Calu3 (cell line): Measurements from ENCODE around the gene LMBRD1. TPM values are rescaled to one million over a fixed set of nuclear protein-coding genes. Genes with fewer than 3 reads are reported as not detected.

Experiments used
- BruUV-seq: library from RNA; stranded (reverse); fragments of 400-500 nt; replicated peaks from 2 replicates; lab custom pipeline; 2021; lab: Mats Ljungman, UMichigan
- CTCF ChIA-PET: fragments of 300-600 bp; sonication (Branson Sonifier 250); formaldehyde crosslinking; loops from one replicate; lab custom pipeline; 2022; ENCODE audit warnings: antibody characterized with exemption; lab: Charles Lee
- DNase-seq: peaks from one replicate; pipeline ENCODE4 v3.0.0; 2022
- H3K27ac Mint-ChIP-seq: one replicate; pipeline ENCODE4 v1.8.0; 2022; ENCODE audit warnings: mixed read lengths; ENCODE audit not compliant: unreplicated experiment
- H3K27me3 Mint-ChIP-seq: one replicate; pipeline ENCODE4 v1.8.0; 2022; ENCODE audit warnings: mixed read lengths; ENCODE audit not compliant: unreplicated experiment
- H3K36me3 Mint-ChIP-seq: one replicate; pipeline ENCODE4 v1.8.0; 2022; ENCODE audit warnings: mild to moderate bottlenecking, moderate library complexity, mixed read lengths; ENCODE audit not compliant: insufficient read depth, unreplicated experiment
- H3K4me1 Mint-ChIP-seq: one replicate; pipeline ENCODE4 v1.8.0; 2022; ENCODE audit warnings: mild to moderate bottlenecking, low read depth, mixed read lengths; ENCODE audit not compliant: unreplicated experiment
- H3K4me3 Mint-ChIP-seq: one replicate; pipeline ENCODE4 v1.8.0; 2022; ENCODE audit warnings: mild to moderate bottlenecking, low read depth, moderate library complexity, mixed read lengths; ENCODE audit not compliant: unreplicated experiment
- H3K9me3 Mint-ChIP-seq: one replicate; pipeline ENCODE4 v1.8.0; 2022; ENCODE audit warnings: low read depth, mixed read lengths; ENCODE audit not compliant: unreplicated experiment
- CTCF ChIP-seq: fragments of 200-600 bp; IDR thresholded peaks from one replicate; pipeline ENCODE4 v1.8.0; 2022; ENCODE audit warnings: antibody characterized with exemption; ENCODE audit not compliant: unreplicated experiment
- intact Hi-C: fragments of 100-400 bp; cut with micrococcal nuclease; formaldehyde crosslinking; loops from one replicate; pipeline ENCODE4 v1.10.0; 2022; ENCODE audit not compliant: unreplicated experiment
- total RNA-seq: library from RNA; stranded (reverse); gene quantifications from 2 replicates; pipeline ENCODE4 v1.2.3, GENCODE V29; 2022

LMBRD1 gene
- total RNA-seq, 1 experiment from 2014 or later, result 36.6 TPM

- Mint-ChIP-seq H3K27ac (no peak overlapping the region), H3K4me1 (peaks cover 16% of the 10 kb centered on the region), H3K4me3 (no peak overlapping the region), H3K9me3 (peaks cover 2% of the 10 kb centered on the region), H3K36me3 (no peaks in the 10 kb centered on the region), H3K27me3 (no peaks in the 10 kb centered on the region)
- no peak for DNase-seq
- intact Hi-C loops, result no loop called here
- CTCF ChIA-PET, result no interaction called here
- TF ChIP-seq CTCF, result no peak
- no TSS peak for BruUV-seq
These were observed 20.5 kb upstream of the LMBRD1 start for GRCh38 chr6:69817358-69817757.

GRCh38 chr6:69816569-69816968, 19.8 kb upstream of the LMBRD1 start:
- no peak overlapping the region for H3K4me3 Mint-ChIP-seq
- H3K36me3 Mint-ChIP-seq, result no peaks in the 10 kb centered on the region
- DNase-seq, result no peak
- no peak overlapping the region for H3K27ac Mint-ChIP-seq
- peaks cover 2% of the 10 kb centered on the region for H3K9me3 Mint-ChIP-seq
- H3K27me3 Mint-ChIP-seq, result no peaks in the 10 kb centered on the region
- intact Hi-C loops, result no loop called here
- no peak for TF ChIP-seq CTCF
- BruUV-seq, result no TSS peak
- CTCF ChIA-PET, result no interaction called here
- peaks cover 16% of the 10 kb centered on the region for H3K4me1 Mint-ChIP-seq

DNA sequence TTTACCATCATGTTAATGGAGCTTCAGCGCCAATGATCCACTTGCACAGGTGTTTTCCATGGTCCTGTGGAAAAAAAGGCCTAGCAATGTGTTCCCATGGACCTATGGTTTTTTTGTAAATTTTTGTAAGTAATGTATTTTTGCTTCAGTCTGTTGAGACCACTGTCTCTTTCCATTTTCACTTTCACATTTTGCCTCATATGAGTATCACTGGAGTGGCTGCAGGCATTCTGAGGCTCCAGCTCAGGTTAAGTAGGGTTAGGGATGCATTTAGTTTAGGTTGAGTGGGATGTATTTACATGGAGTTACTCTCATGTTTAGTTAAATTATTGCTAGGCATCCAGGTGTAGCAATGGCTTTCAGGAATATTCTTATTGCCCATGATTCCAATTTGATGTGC, 19.2 kb upstream of the LMBRD1 start:
- BruUV-seq, result no TSS peak
- H3K4me3 Mint-ChIP-seq, result no peak overlapping the region
- no peak for TF ChIP-seq CTCF
- H3K36me3 Mint-ChIP-seq, result no peaks in the 10 kb centered on the region
- no peak overlapping the region for H3K27ac Mint-ChIP-seq
- peaks cover 2% of the 10 kb centered on the region for H3K9me3 Mint-ChIP-seq
- H3K27me3 Mint-ChIP-seq, result no peaks in the 10 kb centered on the region
- peaks cover 16% of the 10 kb centered on the region for H3K4me1 Mint-ChIP-seq
- no peak for DNase-seq
- intact Hi-C loops, result no loop called here
- CTCF ChIA-PET, result no interaction called here

DNA sequence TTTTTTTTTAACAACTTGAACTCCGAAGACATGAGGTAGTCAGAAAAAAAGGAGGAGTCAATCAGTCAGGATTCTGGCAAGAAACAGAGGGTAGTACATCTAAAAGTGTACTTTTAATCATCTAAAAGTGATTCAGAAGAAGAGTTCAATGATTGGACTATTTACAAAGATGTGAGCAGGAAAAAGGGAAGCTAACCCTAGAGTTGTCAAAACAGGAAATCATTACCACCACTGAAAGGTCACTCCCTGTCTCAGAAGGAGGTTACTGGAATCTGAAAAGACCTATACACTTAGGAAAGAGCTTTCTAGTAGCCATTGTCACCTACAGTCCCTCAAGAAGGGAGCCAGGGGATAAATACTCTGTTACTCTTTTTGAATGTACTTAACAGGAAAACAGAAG, 16.7 kb upstream of the LMBRD1 start:
- CTCF ChIA-PET, result interaction anchor here (0.5 kb wide), 1 partner anchor 896 kb away, joined by 9 read pairs; no protein-coding TSS in a partner anchor

More for the DNA sequence above, 16.7 kb upstream of the LMBRD1 start:
- H3K4me3 Mint-ChIP-seq, result no peak overlapping the region
- peaks cover 16% of the 10 kb centered on the region for H3K4me1 Mint-ChIP-seq
- H3K9me3 Mint-ChIP-seq, result peaks cover 2% of the 10 kb centered on the region
- H3K36me3 Mint-ChIP-seq, result no peaks in the 10 kb centered on the region
- intact Hi-C loops, result no loop called here
- TF ChIP-seq CTCF, result no peak
- H3K27ac Mint-ChIP-seq, result no peak overlapping the region
- peaks cover 8% of the 10 kb centered on the region for H3K27me3 Mint-ChIP-seq
- DNase-seq, result no peak
- BruUV-seq, result no TSS peak
